Panc1 (cell line): ENCODE results near the gene USP17L20. TPM values are rescaled to one million over a fixed set of nuclear protein-coding genes. Genes with fewer than 3 reads are reported as not detected.
"Not testable (repeated sequence)": the region's sequence is repeated elsewhere in the genome, so short reads cannot be mapped to it uniquely, and the experiment has no call there.

ENCODE experiments used
- ATAC-seq: fragments of 200-7000 bp; cut with Tn5 transposase; 2 replicates; pipeline ENCODE4 v1.9.1; 2020; ENCODE audit warnings: mild to moderate bottlenecking, moderate library complexity
- BruUV-seq: library from RNA; stranded (reverse); fragments of 400-500 nt; replicated peaks from 2 replicates; lab custom pipeline; 2021; lab: Mats Ljungman, UMichigan
- CTCF ChIA-PET: fragments of 300-600 bp; sonication (Branson Sonifier 250); formaldehyde crosslinking; loops from one replicate; lab custom pipeline; 2022; ENCODE audit warnings: antibody characterized with exemption; lab: Charles Lee
- POLR2A ChIA-PET: fragments of 300-600 bp; sonication (Branson Sonifier 250); formaldehyde crosslinking; loops from one replicate; lab custom pipeline; 2022; ENCODE audit warnings: antibody characterized with exemption; lab: Charles Lee
- DNase-seq: peaks from one replicate; pipeline ENCODE4 v3.0.0-alpha.2; 2010; ENCODE audit warnings: low read depth, low spot score
- H3K27ac ChIP-seq: 2 replicates; pipeline ENCODE4 v1.5.1; 2011; ENCODE audit warnings: mild to moderate bottlenecking, low read length, inconsistent platforms
- H3K27me3 ChIP-seq: fragments of 200-500 bp; sonication (Bioruptor generic); 2 replicates; pipeline ENCODE4 v1.6.0; 2014; ENCODE audit warnings: low read length, inconsistent platforms; ENCODE audit not compliant: control insufficient read depth, insufficient read depth
- H3K36me3 ChIP-seq: fragments of 200-500 bp; sonication (Bioruptor generic); 2 replicates; pipeline ENCODE4 v1.5.1; 2014; ENCODE audit warnings: inconsistent platforms, mild to moderate bottlenecking, low read length, moderate library complexity; ENCODE audit not compliant: control insufficient read depth, insufficient read depth
- H3K4me1 ChIP-seq: 2 replicates; pipeline ENCODE4 v1.5.1; 2011; ENCODE audit warnings: inconsistent platforms, mild to moderate bottlenecking, low read length, moderate library complexity; ENCODE audit not compliant: control insufficient read depth, insufficient read depth
- H3K4me3 ChIP-seq, 2 experiments: 2 replicates each; pipeline ENCODE4 v1.5.1; 2011 to 2012; ENCODE audit warnings: low read depth in 2 of 2, low read length in 2 of 2, mild to moderate bottlenecking in 2 of 2, inconsistent platforms in 1 of 2, moderate library complexity in 1 of 2
- H3K9me3 ChIP-seq: fragments of 200-500 bp; sonication (Bioruptor generic); 2 replicates; pipeline ENCODE4 v1.5.1; 2014; ENCODE audit warnings: low read depth, mild to moderate bottlenecking, inconsistent platforms, low read length, moderate library complexity; ENCODE audit not compliant: control insufficient read depth, insufficient read depth
- in situ Hi-C: cut with HindIII; loops from 2 replicates; pipeline ENCODE4 v1.10.0; 2016; ENCODE audit warnings: low sequenced_read_pairs, low pct_unique_long_range_greater_than_20kb
- intact Hi-C: fragments of 100-400 bp; cut with micrococcal nuclease; formaldehyde crosslinking; loops from one replicate; pipeline ENCODE4 v1.10.0; 2022; ENCODE audit not compliant: unreplicated experiment
- total RNA-seq: library from RNA; stranded (reverse); gene quantifications from one replicate; pipeline ENCODE4 v1.2.1, GENCODE V29; 2021; ENCODE audit not compliant: unreplicated experiment

The USP17L20 gene
- total RNA-seq, 1 experiment from 2014 or later: not detected

GRCh38 chr4:9234085-9234484 is 23.8 kb upstream of the USP17L20 start, which contains the start of gene USP17L15:
TSS of gene USP17L15 (plus strand) at chr4:9234385. CDS start at chr4:9234385, 0 bp downstream.
- H3K4me3 ChIP-seq, H3K36me3 ChIP-seq, DNase-seq, H3K27ac ChIP-seq, intact Hi-C loops, in situ Hi-C loops, CTCF ChIA-PET, H3K4me1 ChIP-seq, ATAC-seq, BruUV-seq, H3K27me3 ChIP-seq, POLR2A ChIA-PET, H3K9me3 ChIP-seq: not testable (repeated sequence)

- CTCF ChIA-PET, H3K4me3 ChIP-seq, H3K27me3 ChIP-seq, ATAC-seq, BruUV-seq, H3K27ac ChIP-seq, H3K9me3 ChIP-seq, in situ Hi-C loops, H3K36me3 ChIP-seq, H3K4me1 ChIP-seq, POLR2A ChIA-PET, DNase-seq, intact Hi-C loops: not testable (repeated sequence)
These were observed 19.5 kb upstream of the USP17L20 start for GRCh38 chr4:9238461-9238860.

DNA sequence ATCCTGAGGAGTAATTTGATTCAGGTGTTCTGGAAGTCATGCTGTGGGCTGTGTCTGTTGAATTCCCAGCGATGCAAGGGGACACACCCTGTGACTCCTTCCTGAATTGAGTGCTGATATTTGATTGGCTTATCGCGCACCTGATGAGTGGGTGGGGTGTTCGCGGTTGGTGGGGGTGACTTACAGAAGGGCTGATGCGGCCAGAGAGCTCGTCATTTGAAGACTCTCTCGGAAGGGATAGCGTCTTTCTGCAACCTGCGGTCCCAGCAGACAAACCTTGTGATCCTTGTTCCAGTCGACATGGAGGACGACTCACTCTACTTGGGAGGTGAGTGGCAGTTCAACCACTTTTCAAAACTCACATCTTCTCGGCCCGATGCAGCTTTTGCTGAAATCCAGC is 14.3 kb upstream of the USP17L20 start, which contains the start of gene USP17L17:
TSS of gene USP17L17 (plus strand) at position 301 of the 400 bp plus-strand sequence. CDS start at position 301, 0 bp downstream.
- DNase-seq, CTCF ChIA-PET, in situ Hi-C loops, H3K27me3 ChIP-seq, H3K27ac ChIP-seq, POLR2A ChIA-PET, H3K4me3 ChIP-seq, BruUV-seq, H3K4me1 ChIP-seq, H3K9me3 ChIP-seq, H3K36me3 ChIP-seq, ATAC-seq, intact Hi-C loops: not testable (repeated sequence)

- H3K27me3 ChIP-seq, CTCF ChIA-PET, H3K36me3 ChIP-seq, in situ Hi-C loops, ATAC-seq, H3K4me1 ChIP-seq, H3K9me3 ChIP-seq, POLR2A ChIA-PET, BruUV-seq, H3K27ac ChIP-seq, DNase-seq, intact Hi-C loops, H3K4me3 ChIP-seq: not testable (repeated sequence)
These were observed 9.8 kb upstream of the USP17L20 start, which contains the start of gene USP17L18 for GRCh38 chr4:9247953-9248680. TSS of gene USP17L18 (plus strand) at chr4:9248630. CDS start at chr4:9248630, 0 bp downstream.

- H3K27me3 ChIP-seq, H3K27ac ChIP-seq, H3K9me3 ChIP-seq, CTCF ChIA-PET, BruUV-seq, in situ Hi-C loops, POLR2A ChIA-PET, H3K4me1 ChIP-seq, H3K4me3 ChIP-seq, H3K36me3 ChIP-seq, ATAC-seq, intact Hi-C loops, DNase-seq: not testable (repeated sequence)
These were observed 4.8 kb upstream of the USP17L20 start, which contains the start of gene USP17L19 for GRCh38 chr4:9253078-9253477. TSS of gene USP17L19 (plus strand) at chr4:9253378. CDS start at chr4:9253378, 0 bp downstream.

DNA sequence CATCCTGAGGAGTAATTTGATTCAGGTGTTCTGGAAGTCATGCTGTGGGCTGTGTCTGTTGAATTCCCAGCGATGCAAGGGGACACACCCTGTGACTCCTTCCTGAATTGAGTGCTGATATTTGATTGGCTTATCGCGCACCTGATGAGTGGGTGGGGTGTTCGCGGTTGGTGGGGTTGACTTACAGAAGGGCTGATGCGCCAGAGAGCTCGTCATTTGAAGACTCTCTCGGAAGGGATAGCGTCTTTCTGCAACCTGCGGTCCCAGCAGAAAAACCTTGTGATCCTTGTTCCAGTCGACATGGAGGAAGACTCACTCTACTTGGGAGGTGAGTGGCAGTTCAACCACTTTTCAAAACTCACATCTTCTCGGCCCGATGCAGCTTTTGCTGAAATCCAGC is 4.6 kb downstream of the USP17L20 start, which contains the start of gene USP17L21:
TSS of gene USP17L21 (plus strand) at position 301 of the 400 bp plus-strand sequence. CDS start at position 301, 0 bp downstream.
- H3K36me3 ChIP-seq, H3K9me3 ChIP-seq, H3K27me3 ChIP-seq, DNase-seq, H3K4me1 ChIP-seq, POLR2A ChIA-PET, BruUV-seq, in situ Hi-C loops, ATAC-seq, CTCF ChIA-PET, H3K27ac ChIP-seq, H3K4me3 ChIP-seq, intact Hi-C loops: not testable (repeated sequence)

- ATAC-seq: not testable (repeated sequence)
These were observed 9.4 kb downstream of the USP17L20 start, which contains the start of gene USP17L22 for GRCh38 chr4:9267319-9267718. TSS of gene USP17L22 (plus strand) at chr4:9267619. CDS start at chr4:9267619, 0 bp downstream.

More at GRCh38 chr4:9267319-9267718, 9.4 kb downstream of the USP17L20 start, which contains the start of gene USP17L22:
- in situ Hi-C loops, H3K27me3 ChIP-seq, POLR2A ChIA-PET, H3K27ac ChIP-seq, BruUV-seq, intact Hi-C loops, H3K36me3 ChIP-seq, H3K4me1 ChIP-seq, DNase-seq, H3K4me3 ChIP-seq, H3K9me3 ChIP-seq, CTCF ChIA-PET: not testable (repeated sequence)
